ENCODE results near the gene EXOC3L4.

EXOC3L4 gene

DNA sequence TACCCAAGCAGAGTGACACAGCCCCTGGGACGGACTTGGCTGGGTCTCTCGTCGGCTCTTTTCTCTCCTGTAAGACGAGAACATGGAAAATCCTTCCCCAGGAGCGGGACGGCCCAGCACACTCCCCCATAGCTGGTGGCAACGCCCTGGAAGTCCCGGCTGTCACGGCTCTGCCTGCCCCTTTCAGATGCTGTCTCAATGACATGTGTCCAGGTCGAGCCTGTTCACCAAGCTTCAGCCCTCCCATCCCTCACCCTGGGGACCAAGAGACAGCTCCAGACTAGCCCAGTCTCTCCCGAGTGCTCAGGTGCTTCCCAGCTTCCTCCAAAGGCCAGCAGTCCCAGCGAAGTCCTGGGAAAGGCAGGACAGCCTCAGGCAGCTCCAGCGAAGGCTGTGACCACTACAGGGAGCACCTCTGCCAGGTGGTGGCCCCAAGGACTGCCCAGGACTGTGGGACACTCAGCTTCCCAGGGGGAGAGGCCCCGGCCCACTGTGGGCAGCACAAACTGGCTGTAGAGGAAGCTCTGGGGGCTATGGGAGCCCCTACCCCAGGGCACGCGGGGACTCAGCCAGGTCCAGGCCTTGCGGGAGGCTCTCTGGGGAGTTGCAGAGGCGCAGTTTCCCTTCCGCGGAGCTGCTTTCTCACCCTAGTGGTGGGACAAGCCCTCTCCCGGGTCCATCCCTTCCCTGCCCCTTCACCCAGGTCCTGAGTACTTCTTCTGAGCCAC, 62.3 kb downstream of the EXOC3L4 start:
- no peak for DNase-seq

GRCh38 chr14:103157969-103158368, 63.4 kb downstream of the EXOC3L4 start:
- DNase-seq = no peak

GRCh38 chr14:103158688-103159087, 64.2 kb downstream of the EXOC3L4 start:
- no peak for DNase-seq
